ENCODE results near the gene ARL15. TPM values are rescaled to one million over a fixed set of nuclear protein-coding genes. Genes with fewer than 3 reads are reported as not detected.

Gene ARL15
- total and polyA plus RNA-seq, 7 donors: 11.7 to 30.7 (median 16.6) TPM

- TF ChIP-seq EP300 (IDR thresholded peaks at IDR 0.05): no peak
- no peak for TF ChIP-seq POLR2AphosphoS5 (IDR thresholded peaks at IDR 0.05)
- no peak for TF ChIP-seq POLR2A (IDR thresholded peaks at IDR 0.05)
- TF ChIP-seq CTCF (IDR thresholded peaks at IDR 0.05): no peak
- Histone ChIP-seq H3K36me3 (no peaks in the 10 kb centered on the region), H3K27me3 (no peaks in the 10 kb centered on the region), H3K9me3 (no peaks in the 10 kb centered on the region), H3K4me3 (no peak overlapping the region), H3K27ac (no peak overlapping the region), H3K4me1 (peaks cover 0 to 14% (median 10%) of the 10 kb centered on the region in 4 donors)
- WGBS, 2 donors: 86 to 91% methylated on average over 4 of the region's 4 CpGs
- intact Hi-C loops (cut with DNase I): no loop called here
- DNase-seq: no peak
These were observed 376.1 kb downstream of the ARL15 start for GRCh38 chr5:53934151-53934820.

GRCh38 chr5:53932351-53932750, 378.0 kb downstream of the ARL15 start:
- TF ChIP-seq POLR2A (IDR thresholded peaks at IDR 0.05) (no peak), EP300 (IDR thresholded peaks at IDR 0.05) (no peak), POLR2AphosphoS5 (IDR thresholded peaks at IDR 0.05) (no peak), CTCF (IDR thresholded peaks at IDR 0.05) (no peak)
- H3K36me3 ChIP-seq: no peaks in the 10 kb centered on the region
- no peak overlapping the region for H3K4me3 ChIP-seq
- no peaks in the 10 kb centered on the region for H3K9me3 ChIP-seq
- no peaks in the 10 kb centered on the region for H3K27me3 ChIP-seq
- H3K4me1 ChIP-seq: peaks cover 0 to 21% (median 10%) of the 10 kb centered on the region in 4 donors
- WGBS, 2 donors: 94% methylated on average over 6 of the region's 6 CpGs
- DNase-seq: no peak
- no peak overlapping the region for H3K27ac ChIP-seq
- intact Hi-C loops (cut with DNase I): no loop called here

GRCh38 chr5:53930457-53930856, 379.9 kb downstream of the ARL15 start:
- Histone ChIP-seq H3K27me3 (no peaks in the 10 kb centered on the region), H3K27ac (no peak overlapping the region), H3K4me1 (peaks cover 0 to 21% (median 10%) of the 10 kb centered on the region in 4 donors), H3K9me3 (no peaks in the 10 kb centered on the region), H3K36me3 (no peaks in the 10 kb centered on the region), H3K4me3 (no peak overlapping the region)
- TF ChIP-seq POLR2AphosphoS5 (IDR thresholded peaks at IDR 0.05): no peak
- no peak for TF ChIP-seq EP300 (IDR thresholded peaks at IDR 0.05)
- no peak for TF ChIP-seq POLR2A (IDR thresholded peaks at IDR 0.05)
- WGBS, 2 donors: 61 to 70% methylated on average over 5 of the region's 5 CpGs
- intact Hi-C loops (cut with DNase I): no loop called here
- DNase-seq: no peak

GRCh38 chr5:53929570-53929969, 380.8 kb downstream of the ARL15 start:
- DNase-seq: no peak
- no peak overlapping the region for H3K4me3 ChIP-seq
- peaks cover 0 to 15% (median 7%) of the 10 kb centered on the region in 4 donors for H3K4me1 ChIP-seq
- no peak overlapping the region for H3K27ac ChIP-seq
- intact Hi-C loops (cut with DNase I): no loop called here
- WGBS, 2 donors: 98% methylated on average over 2 of the region's 2 CpGs
- H3K36me3 ChIP-seq: no peaks in the 10 kb centered on the region
- TF ChIP-seq CTCF (IDR thresholded peaks at IDR 0.05) (no peak), POLR2A (IDR thresholded peaks at IDR 0.05) (no peak), EP300 (IDR thresholded peaks at IDR 0.05) (no peak), POLR2AphosphoS5 (IDR thresholded peaks at IDR 0.05) (no peak)
- H3K9me3 ChIP-seq: no peaks in the 10 kb centered on the region
- no peaks in the 10 kb centered on the region for H3K27me3 ChIP-seq

GRCh38 chr5:53929152-53929551, 381.2 kb downstream of the ARL15 start:
- Histone ChIP-seq H3K9me3 (no peaks in the 10 kb centered on the region), H3K27me3 (no peaks in the 10 kb centered on the region), H3K4me1 (peaks cover 0 to 15% (median 7%) of the 10 kb centered on the region in 4 donors), H3K4me3 (no peak overlapping the region), H3K27ac (no peak overlapping the region), H3K36me3 (no peaks in the 10 kb centered on the region)
- 93% methylated on average over 4 of the region's 4 CpGs for WGBS, 2 donors
- DNase-seq: no peak
- intact Hi-C loops (cut with DNase I): no loop called here
- TF ChIP-seq EP300 (IDR thresholded peaks at IDR 0.05): no peak
- no peak for TF ChIP-seq POLR2A (IDR thresholded peaks at IDR 0.05)
- TF ChIP-seq POLR2AphosphoS5 (IDR thresholded peaks at IDR 0.05): no peak
- no peak for TF ChIP-seq CTCF (IDR thresholded peaks at IDR 0.05)

Data from sigmoid colon (tissue), 7 donors.